Smooth muscle cell (in vitro differentiated cells): Measurements from ENCODE around the gene KRTAP3-1. TPM values are rescaled to one million over a fixed set of nuclear protein-coding genes. Genes with fewer than 3 reads are reported as not detected.

ENCODE experiments used
- DNase-seq: peaks from one replicate; lab custom pipeline; 2025; ENCODE audit not compliant: unreplicated experiment; lab: John Stamatoyannopoulos, UW
- H2AFZ ChIP-seq: fragments of 200-600 bp; sonication (generic); 2 replicates; pipeline ENCODE4 v1.6.0; 2016; ENCODE audit warnings: antibody characterized with exemption, low read depth, mild to moderate bottlenecking
- H3F3A ChIP-seq: fragments of 200-600 bp; sonication (generic); 2 replicates; pipeline ENCODE4 v1.6.0; 2017; ENCODE audit warnings: antibody characterized with exemption, low read depth
- H3K27ac ChIP-seq: fragments of 200-600 bp; sonication (generic); 2 replicates; pipeline ENCODE4 v1.5.1; 2016; ENCODE audit warnings: low read depth, mild to moderate bottlenecking
- H3K27me3 ChIP-seq: fragments of 200-600 bp; sonication (generic); 2 replicates; pipeline ENCODE4 v1.6.1; 2016; ENCODE audit warnings: low read depth, mild to moderate bottlenecking
- H3K36me3 ChIP-seq: fragments of 200-600 bp; sonication (generic); 2 replicates; pipeline ENCODE4 v1.5.1; 2016; ENCODE audit warnings: low read depth
- H3K4me1 ChIP-seq: fragments of 200-600 bp; sonication (generic); 2 replicates; pipeline ENCODE4 v1.5.1; 2016; ENCODE audit warnings: low read depth
- H3K4me2 ChIP-seq: fragments of 200-600 bp; sonication (generic); 2 replicates; pipeline ENCODE4 v1.6.0; 2016; ENCODE audit warnings: mild to moderate bottlenecking
- H3K4me3 ChIP-seq: fragments of 200-600 bp; sonication (generic); 2 replicates; pipeline ENCODE4 v1.5.1; 2016; ENCODE audit warnings: mild to moderate bottlenecking
- H3K79me2 ChIP-seq: fragments of 200-600 bp; sonication (generic); 2 replicates; pipeline ENCODE4 v1.6.0; 2016; ENCODE audit warnings: low read depth, mild to moderate bottlenecking
- H3K9ac ChIP-seq: fragments of 200-600 bp; sonication (generic); 2 replicates; pipeline ENCODE4 v1.6.0; 2016; ENCODE audit warnings: low read depth
- H3K9me3 ChIP-seq: fragments of 200-600 bp; sonication (generic); replicated peaks from 2 replicates; pipeline ENCODE4 v1.5.1; 2016; ENCODE audit warnings: low read depth
- H4K20me1 ChIP-seq: fragments of 200-600 bp; sonication (generic); 2 replicates; pipeline ENCODE4 v1.6.0; 2016; ENCODE audit warnings: low read depth
- CTCF ChIP-seq: fragments of 200-600 bp; sonication (generic); IDR thresholded peaks from 2 replicates; pipeline ENCODE4 v1.5.1; 2017; ENCODE audit warnings: borderline replicate concordance, mild to moderate bottlenecking, antibody characterized with exemption; ENCODE audit not compliant: insufficient read depth, poor library complexity, severe bottlenecking
- WGBS: methylation state at CpG from one replicate; pipeline ENCODE4 v1.1.7; 2016; ENCODE audit warnings: low lambda C conversion rate; 5-methylcytosine and 5-hydroxymethylcytosine counted together
- polyA plus RNA-seq: library from polyadenylated mRNA; unstranded; fragments of >200 nt; fragmentation: Nextera tagmentation; extraction: Ambion mirVana; gene quantifications from 2 replicates; pipeline ENCODE4 v1.2.1, GENCODE V29; 2016
- total RNA-seq: library from RNA; depleted of rRNA; stranded (reverse); fragments of >200 nt; gene quantifications from 2 replicates; pipeline ENCODE4 v1.2.3, GENCODE V29; 2014

The KRTAP3-1 gene
- total and polyA plus RNA-seq, 2 experiments from 2014 or later: 0.29 to 0.49 TPM

DNA sequence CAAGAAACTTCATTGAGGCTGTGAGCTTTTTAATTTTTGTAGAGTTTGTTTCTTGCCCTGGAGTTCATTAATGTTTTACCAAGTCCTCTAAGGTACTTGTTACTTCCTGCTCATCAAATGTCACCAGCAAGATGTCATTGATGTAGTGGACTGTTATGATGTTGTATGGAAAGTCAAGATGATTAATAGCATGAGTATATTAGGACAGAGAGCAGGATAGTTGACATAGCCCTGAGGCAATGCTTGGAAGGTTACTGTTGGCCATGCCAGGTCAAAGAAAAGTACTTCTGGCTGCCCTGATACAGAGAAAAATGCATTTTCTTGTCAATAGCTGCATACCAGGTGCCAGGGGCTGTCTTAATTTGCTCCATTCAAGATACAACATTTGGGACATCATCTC lies 11.4 kb upstream of the KRTAP3-1 start:
- Histone ChIP-seq H3K36me3 (no peaks in the 10 kb centered on the region), H3K27ac (no peak overlapping the region), H3K9me3 (no peaks in the 10 kb centered on the region), H4K20me1 (no peaks in the 10 kb centered on the region), H3K4me1 (no peaks in the 10 kb centered on the region), H3F3A (no peaks in the 10 kb centered on the region), H3K79me2 (no peaks in the 10 kb centered on the region), H2AFZ (no peak overlapping the region), H3K4me3 (no peak overlapping the region), H3K9ac (no peak overlapping the region), H3K4me2 (no peak overlapping the region), H3K27me3 (no peaks in the 10 kb centered on the region)
- no peak for TF ChIP-seq CTCF
- DNase-seq: no peak

DNA sequence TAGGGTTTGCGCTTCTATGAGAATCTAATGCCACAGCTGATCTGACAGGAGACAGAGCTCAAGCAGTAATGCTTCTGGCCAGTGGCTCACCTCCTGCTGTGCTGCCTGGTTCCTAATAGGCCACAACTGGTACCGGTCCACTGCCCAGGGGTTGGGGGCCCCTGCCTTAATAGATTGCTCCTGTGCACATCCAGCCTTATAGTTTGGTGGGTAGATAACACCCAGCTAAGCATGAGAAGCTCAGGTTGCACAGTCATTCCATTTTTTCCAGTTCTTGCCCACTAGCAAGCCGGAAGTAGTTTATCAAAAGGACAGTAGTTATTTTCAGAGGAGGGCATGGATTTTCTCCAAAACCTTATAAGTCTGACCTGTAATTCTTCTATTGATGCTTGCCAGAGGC lies 10.5 kb upstream of the KRTAP3-1 start:
- Histone ChIP-seq H3K4me2 (no peak overlapping the region), H4K20me1 (no peaks in the 10 kb centered on the region), H3K79me2 (no peaks in the 10 kb centered on the region), H3K36me3 (no peaks in the 10 kb centered on the region), H3K27me3 (no peaks in the 10 kb centered on the region), H3K4me1 (no peaks in the 10 kb centered on the region), H3K4me3 (no peak overlapping the region), H3F3A (no peaks in the 10 kb centered on the region), H3K9me3 (no peaks in the 10 kb centered on the region), H2AFZ (no peak overlapping the region), H3K27ac (no peak overlapping the region), H3K9ac (no peak overlapping the region)
- WGBS: 94% methylated on average over 3 of the region's 3 CpGs
- no peak for TF ChIP-seq CTCF
- DNase-seq: no peak

DNA sequence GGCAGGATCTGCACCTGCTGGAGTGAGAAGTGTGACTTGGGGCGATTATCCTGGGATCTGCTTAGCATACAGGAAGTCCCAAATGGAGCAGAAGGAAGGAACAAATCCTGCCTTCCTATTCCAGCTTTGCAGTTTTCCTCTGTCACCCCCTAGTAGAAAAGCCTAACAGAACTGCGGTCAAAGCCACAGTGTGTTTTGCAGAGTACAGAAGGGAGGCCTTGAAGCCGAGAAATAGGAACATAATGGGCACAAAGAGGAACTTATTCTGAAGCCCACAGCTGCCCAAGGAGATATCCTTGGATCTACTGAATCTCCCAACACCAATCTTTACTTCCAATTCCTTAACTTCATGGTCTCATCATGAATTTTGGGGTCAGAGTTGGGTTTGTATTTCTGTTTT lies 9.6 kb upstream of the KRTAP3-1 start:
- DNase-seq: no peak
- Histone ChIP-seq H3K79me2 (no peaks in the 10 kb centered on the region), H3K36me3 (no peaks in the 10 kb centered on the region), H3K27ac (no peak overlapping the region), H3K9me3 (no peaks in the 10 kb centered on the region), H3K4me2 (no peak overlapping the region), H3F3A (no peaks in the 10 kb centered on the region), H3K4me3 (no peak overlapping the region), H3K4me1 (no peaks in the 10 kb centered on the region), H4K20me1 (no peaks in the 10 kb centered on the region), H3K9ac (no peak overlapping the region), H2AFZ (no peak overlapping the region), H3K27me3 (no peaks in the 10 kb centered on the region)
- WGBS: 90% methylated on average over 3 of the region's 3 CpGs
- no peak for TF ChIP-seq CTCF

DNA sequence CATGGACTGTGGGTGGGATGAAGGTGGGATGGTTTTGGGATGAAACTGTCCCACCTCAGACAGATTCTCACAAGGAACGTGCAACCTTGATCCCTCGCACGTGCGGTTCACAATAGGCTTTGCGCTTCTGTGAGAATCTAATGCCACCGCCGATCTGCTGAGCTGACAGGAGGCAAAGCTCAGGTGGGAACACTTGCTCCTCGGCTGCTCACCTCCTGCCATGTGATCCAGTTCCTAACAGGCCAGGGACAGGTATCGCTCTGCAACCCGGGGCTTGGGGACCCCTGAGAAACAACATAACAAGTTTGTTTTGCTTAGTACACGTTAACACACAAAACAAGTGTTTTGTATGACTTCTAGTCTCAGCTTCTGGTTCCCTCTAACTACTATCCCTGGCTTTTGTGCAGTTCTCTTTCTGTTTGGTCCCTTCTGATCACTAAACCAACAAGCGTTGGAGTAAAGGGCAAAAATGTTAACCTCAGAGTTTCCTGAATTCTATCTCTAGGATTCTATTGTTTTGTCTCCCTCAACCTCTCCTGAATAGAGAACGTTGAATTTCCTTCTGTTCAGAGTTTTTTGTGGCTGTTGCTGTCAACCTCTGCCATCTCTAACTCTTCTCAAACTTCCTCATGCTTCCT lies 7.8 kb upstream of the KRTAP3-1 start:
- no peak overlapping the region for H2AFZ ChIP-seq
- no peak for TF ChIP-seq CTCF
- H3K27me3 ChIP-seq: no peaks in the 10 kb centered on the region
- DNase-seq: no peak
- no peaks in the 10 kb centered on the region for H3F3A ChIP-seq
- no peaks in the 10 kb centered on the region for H3K4me1 ChIP-seq
- H3K79me2 ChIP-seq: no peaks in the 10 kb centered on the region
- no peaks in the 10 kb centered on the region for H4K20me1 ChIP-seq
- H3K36me3 ChIP-seq: no peaks in the 10 kb centered on the region
- 93% methylated on average over 13 of the region's 13 CpGs for WGBS
- no peak overlapping the region for H3K4me2 ChIP-seq
- H3K9ac ChIP-seq: no peak overlapping the region
- H3K4me3 ChIP-seq: no peak overlapping the region
- no peak overlapping the region for H3K27ac ChIP-seq
- H3K9me3 ChIP-seq: no peaks in the 10 kb centered on the region
